ENCODE measurements around the gene CEP170B. TPM values are rescaled to one million over a fixed set of nuclear protein-coding genes. Genes with fewer than 3 reads are reported as not detected.

The CEP170B gene
- total and polyA plus RNA-seq, 4 donors, result 1.5 to 10.9 (median 6.7) TPM

- TF ChIP-seq ZBTB33 (IDR thresholded peaks at IDR 0.05) (no peak), HNF4G (IDR thresholded peaks at IDR 0.05) (no peak), NR2F2 (IDR thresholded peaks at IDR 0.05) (no peak), FOXA2 (IDR thresholded peaks at IDR 0.05) (no peak)
Observed at GRCh38 chr14:104877066-104877805, 12.2 kb downstream of the CEP170B start (continued).

GRCh38 chr14:104877806-104878550 is 12.9 kb downstream of the CEP170B start:
- H3K9ac ChIP-seq (ENCODE audit: low read depth in 1 of 2, low read length in 2 of 2), result no peak overlapping the region
- H3K4me3 ChIP-seq (ENCODE audit: low read depth in 1 of 3, low read length in 3 of 3), result no peak overlapping the region
- DNase-seq (ENCODE audit: low spot score), result no peak
- no peaks in the 10 kb centered on the region for H3K9me3 ChIP-seq (ENCODE audit: control insufficient read depth in 4 of 4, low read length in 3 of 4)
- peaks cover 11 to 26% (median 20%) of the 10 kb centered on the region in 4 donors for H3K4me1 ChIP-seq (ENCODE audit: control insufficient read depth in 4 of 4, insufficient read depth in 4 of 4, low read length in 3 of 4)
- 79% methylated on average over 30 of the region's 30 CpGs for WGBS
- TF ChIP-seq REST (IDR thresholded peaks at IDR 0.05) (no peak), YY1 (IDR thresholded peaks at IDR 0.05) (no peak), FOXA1 (IDR thresholded peaks at IDR 0.05) (no peak), HNF4A (conservative IDR thresholded peaks at IDR 0.05) (no peak), ATF3 (IDR thresholded peaks at IDR 0.05) (no peak), EGR1 (IDR thresholded peaks at IDR 0.05; ENCODE audit: low read depth in 2 of 2) (no peak), RAD21 (IDR thresholded peaks at IDR 0.05) (no peak)
- no peak overlapping the region for H3K27ac ChIP-seq (ENCODE audit: low read depth in 1 of 2, low read length in 2 of 2)
- peaks cover 0 to 21% (median 11%) of the 10 kb centered on the region in 4 donors for H3K36me3 ChIP-seq (ENCODE audit: control insufficient read depth in 4 of 4, insufficient read depth in 3 of 4, low read depth in 1 of 4, low read length in 3 of 4)
- no peaks in the 10 kb centered on the region for H3K27me3 ChIP-seq (ENCODE audit: control insufficient read depth in 4 of 4, insufficient read depth in 4 of 4, low read length in 3 of 4)

GRCh38 chr14:104878582-104878981 is 13.5 kb downstream of the CEP170B start:
- Histone ChIP-seq H3K4me3 (ENCODE audit: low read depth in 1 of 3, low read length in 3 of 3) (no peak overlapping the region), H3K9ac (ENCODE audit: low read depth in 1 of 2, low read length in 2 of 2) (no peak overlapping the region), H3K27me3 (ENCODE audit: control insufficient read depth in 4 of 4, insufficient read depth in 4 of 4, low read length in 3 of 4) (no peaks in the 10 kb centered on the region), H3K36me3 (ENCODE audit: control insufficient read depth in 4 of 4, insufficient read depth in 3 of 4, low read depth in 1 of 4, low read length in 3 of 4) (peaks cover 2 to 27% (median 13%) of the 10 kb centered on the region in 4 donors), H3K27ac (ENCODE audit: low read depth in 1 of 2, low read length in 2 of 2) (no peak overlapping the region), H3K4me1 (ENCODE audit: control insufficient read depth in 4 of 4, insufficient read depth in 4 of 4, low read length in 3 of 4) (peaks cover 7 to 21% (median 16%) of the 10 kb centered on the region in 4 donors), H3K9me3 (ENCODE audit: control insufficient read depth in 4 of 4, low read length in 3 of 4) (no peaks in the 10 kb centered on the region)
- DNase-seq (ENCODE audit: low spot score), result no peak
- 93% methylated on average over 14 of the region's 14 CpGs for WGBS
- TF ChIP-seq ATF3 (IDR thresholded peaks at IDR 0.05), result no peak
- TF ChIP-seq HNF4A (conservative IDR thresholded peaks at IDR 0.05), result no peak
- TF ChIP-seq RXRA (IDR thresholded peaks at IDR 0.05), result no peak
- TF ChIP-seq NR2F2 (IDR thresholded peaks at IDR 0.05), result no peak
- no peak for TF ChIP-seq REST (IDR thresholded peaks at IDR 0.05)
- no peak for TF ChIP-seq GABPA (IDR thresholded peaks at IDR 0.05 in 1 of 2, conservative IDR thresholded peaks at IDR 0.05 in 1 of 2)
- TF ChIP-seq FOXA2 (IDR thresholded peaks at IDR 0.05), result no peak
- no peak for TF ChIP-seq HNF4G (IDR thresholded peaks at IDR 0.05)
- TF ChIP-seq JUND (IDR thresholded peaks at IDR 0.05), result no peak
- no peak for TF ChIP-seq FOXA1 (IDR thresholded peaks at IDR 0.05)
- no peak for TF ChIP-seq ZBTB33 (IDR thresholded peaks at IDR 0.05)
- no peak for TF ChIP-seq YY1 (IDR thresholded peaks at IDR 0.05)
- TF ChIP-seq RAD21 (IDR thresholded peaks at IDR 0.05), result no peak
- TF ChIP-seq EGR1 (IDR thresholded peaks at IDR 0.05; ENCODE audit: low read depth in 2 of 2), result no peak
- no peak for TF ChIP-seq TAF1 (conservative IDR thresholded peaks at IDR 0.05)
